Heart right ventricle (tissue), 16 donors: ENCODE measurements around the gene ATP6V1B1. TPM values are rescaled to one million over a fixed set of nuclear protein-coding genes. Genes with fewer than 3 reads are reported as not detected.

ENCODE experiments used
- ATAC-seq, 8 donors: fragments of 200-7000 bp; cut with Tn5 transposase; one replicate each; pipeline ENCODE4 v1.9.1; 2020; ENCODE audit warnings: mild to moderate bottlenecking in 8 of 8, moderate library complexity in 8 of 8, moderate number of reproducible peaks in 1 of 8
- DNase-seq, 2 donors: peaks; one replicate each; pipeline ENCODE4 v3.0.0-alpha.2; 2020
- H3K27ac ChIP-seq, 10 donors: fragments of 200-600 bp; sonication (generic) in 2 of 10; one replicate each; pipeline versions ENCODE4 v1.5.0 to v1.8.0; 2020 to 2022; ENCODE audit warnings: mild to moderate bottlenecking in 3 of 10
- H3K27me3 ChIP-seq, 7 donors: fragments of 200-600 bp; one replicate each; pipeline ENCODE4 v1.8.0; 2021 to 2022; ENCODE audit warnings: mild to moderate bottlenecking in 2 of 7
- H3K36me3 ChIP-seq, 9 donors: fragments of 200-600 bp; sonication (generic) in 1 of 9; one replicate each; pipeline versions ENCODE4 v1.5.0 to v1.8.0; 2020 to 2022; ENCODE audit warnings: mild to moderate bottlenecking in 2 of 9
- H3K4me1 ChIP-seq, 9 donors: fragments of 200-600 bp; sonication (generic) in 1 of 9; one replicate each; pipeline versions ENCODE4 v1.5.0 to v1.8.0; 2020 to 2022; ENCODE audit warnings: mild to moderate bottlenecking in 4 of 9
- H3K4me3 ChIP-seq, 10 donors: fragments of 200-600 bp; sonication (generic) in 2 of 10; one replicate each; pipeline versions ENCODE4 v1.5.0 to v1.8.0; 2020 to 2022; ENCODE audit warnings: mild to moderate bottlenecking in 7 of 10, moderate library complexity in 2 of 10
- H3K9me3 ChIP-seq, 11 donors: fragments of 200-600 bp in 10 of 11; sonication (generic) in 2 of 11; one replicate each; pipeline versions ENCODE4 v1.5.0 to v1.8.0; 2013 to 2022; ENCODE audit warnings: mild to moderate bottlenecking in 2 of 11, control low read depth in 1 of 11, moderate library complexity in 1 of 11
- WGBS, 2 donors: extraction: QIAGEN DNeasy Blood & Tissue Kit; methylation state at CpG; one replicate each; pipeline ENCODE4 v1.1.7; 2013; ENCODE audit warnings: inconsistent platforms in 1 of 2; 5-methylcytosine and 5-hydroxymethylcytosine counted together
- intact Hi-C, 10 donors: fragments of 100-400 bp; cut with DNase I; formaldehyde crosslinking; loops; one replicate each; pipeline versions ENCODE4 v1.11.1 to v1.14.2; 2022
- polyA plus RNA-seq, 2 donors: library from polyadenylated mRNA; stranded (reverse); fragments of 200-250 nt; gene quantifications; one replicate each; pipeline ENCODE4 v1.2.3, GENCODE V29; 2013
- total RNA-seq, 10 donors: library from RNA; stranded (reverse); fragmentation: NEBNext Ultra II Directional in 3 of 10; extraction: Animal tissue kit (Norgen Biotek cat#: 25700) in 3 of 10; gene quantifications; one replicate each; pipeline versions ENCODE4 v1.2.1 to v1.2.4, GENCODE V29; 2021 to 2023
- TF ChIP-seq, protein P1 (sequence below), 9 donors: fragments of 200-600 bp; sonication (generic) in 2 of 9; IDR thresholded peaks; one replicate each; pipeline versions ENCODE4 v1.5.0 to v1.8.0; 2021 to 2022; ENCODE audit warnings: antibody characterized with exemption in 9 of 9, mild to moderate bottlenecking in 5 of 9, moderate library complexity in 1 of 9
- donor health status: Arrhythmogenic right ventricular cardiomyopathy.
- donor health status: ischemic (EF 13 %, LVEDD 7.1; RV severe dilation, severe dysfunction).
- donor health status: healthy with polysubstance abuse.
- donor health status: DM: no; HTN: yes; CAD: no.
- donor health status: DM: no; HTN: no; CAD: no.
- donor health status: ischemic (EF 25% LVEDD 6.9; RV normal size, moderate dysfunction).
- donor health status: ischemic (EF 25% LVEDD 5.7; RV mildly dilated, moderate dysfunction).
- donor health status: healthy.
- donor health status: DM: yes; HTN: yes; CAD: no.
- donor health status: Ischemic cardiomyopathy.
- donor health status: ischemic (EF 35%, LVEDD 5.7; RV mildly dilated, moderate dysfunction).
- donor health status: nonischemic (EF 11% LVEDD 7.7; RV severe dilation, severe dysfunction).
- donor health status: DM: yes; HTN: yes; CAD: no.
- donor health status: PGD.
- donor health status: ischemic (EF 29% LVEDD 5.4; RV normal size, mild dysfunction).
- donor health status: nonischemic (EF 23%, LVEDD 6.1; RV moderate dilation, normal function).

Gene ATP6V1B1
- total and polyA plus RNA-seq, 12 donors, result 0.28 to 6.4 (median 0.88) TPM; not detected in 4

- peaks cover 0 to 10% (median 0%) of the 10 kb centered on the region in 9 donors for H3K4me1 ChIP-seq
- WGBS, 2 donors, result 81 to 86% methylated on average over 6 of the region's 6 CpGs
- H3K4me3 ChIP-seq, result no peak overlapping the region
- no peak overlapping the region for H3K27ac ChIP-seq
- peaks cover 0 to 7% (median 3%) of the 10 kb centered on the region in 7 donors for H3K27me3 ChIP-seq
- intact Hi-C loops, result no loop called here
- ATAC-seq, result no peak
- TF ChIP-seq, protein P1, sequence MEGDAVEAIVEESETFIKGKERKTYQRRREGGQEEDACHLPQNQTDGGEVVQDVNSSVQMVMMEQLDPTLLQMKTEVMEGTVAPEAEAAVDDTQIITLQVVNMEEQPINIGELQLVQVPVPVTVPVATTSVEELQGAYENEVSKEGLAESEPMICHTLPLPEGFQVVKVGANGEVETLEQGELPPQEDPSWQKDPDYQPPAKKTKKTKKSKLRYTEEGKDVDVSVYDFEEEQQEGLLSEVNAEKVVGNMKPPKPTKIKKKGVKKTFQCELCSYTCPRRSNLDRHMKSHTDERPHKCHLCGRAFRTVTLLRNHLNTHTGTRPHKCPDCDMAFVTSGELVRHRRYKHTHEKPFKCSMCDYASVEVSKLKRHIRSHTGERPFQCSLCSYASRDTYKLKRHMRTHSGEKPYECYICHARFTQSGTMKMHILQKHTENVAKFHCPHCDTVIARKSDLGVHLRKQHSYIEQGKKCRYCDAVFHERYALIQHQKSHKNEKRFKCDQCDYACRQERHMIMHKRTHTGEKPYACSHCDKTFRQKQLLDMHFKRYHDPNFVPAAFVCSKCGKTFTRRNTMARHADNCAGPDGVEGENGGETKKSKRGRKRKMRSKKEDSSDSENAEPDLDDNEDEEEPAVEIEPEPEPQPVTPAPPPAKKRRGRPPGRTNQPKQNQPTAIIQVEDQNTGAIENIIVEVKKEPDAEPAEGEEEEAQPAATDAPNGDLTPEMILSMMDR (IDR thresholded peaks at IDR 0.05), result no peak
- no peaks in the 10 kb centered on the region for H3K36me3 ChIP-seq
- no peak for DNase-seq
- no peaks in the 10 kb centered on the region for H3K9me3 ChIP-seq
Measured at GRCh38 chr2:71004857-71005256, 69.2 kb downstream of the ATP6V1B1 start.

DNA sequence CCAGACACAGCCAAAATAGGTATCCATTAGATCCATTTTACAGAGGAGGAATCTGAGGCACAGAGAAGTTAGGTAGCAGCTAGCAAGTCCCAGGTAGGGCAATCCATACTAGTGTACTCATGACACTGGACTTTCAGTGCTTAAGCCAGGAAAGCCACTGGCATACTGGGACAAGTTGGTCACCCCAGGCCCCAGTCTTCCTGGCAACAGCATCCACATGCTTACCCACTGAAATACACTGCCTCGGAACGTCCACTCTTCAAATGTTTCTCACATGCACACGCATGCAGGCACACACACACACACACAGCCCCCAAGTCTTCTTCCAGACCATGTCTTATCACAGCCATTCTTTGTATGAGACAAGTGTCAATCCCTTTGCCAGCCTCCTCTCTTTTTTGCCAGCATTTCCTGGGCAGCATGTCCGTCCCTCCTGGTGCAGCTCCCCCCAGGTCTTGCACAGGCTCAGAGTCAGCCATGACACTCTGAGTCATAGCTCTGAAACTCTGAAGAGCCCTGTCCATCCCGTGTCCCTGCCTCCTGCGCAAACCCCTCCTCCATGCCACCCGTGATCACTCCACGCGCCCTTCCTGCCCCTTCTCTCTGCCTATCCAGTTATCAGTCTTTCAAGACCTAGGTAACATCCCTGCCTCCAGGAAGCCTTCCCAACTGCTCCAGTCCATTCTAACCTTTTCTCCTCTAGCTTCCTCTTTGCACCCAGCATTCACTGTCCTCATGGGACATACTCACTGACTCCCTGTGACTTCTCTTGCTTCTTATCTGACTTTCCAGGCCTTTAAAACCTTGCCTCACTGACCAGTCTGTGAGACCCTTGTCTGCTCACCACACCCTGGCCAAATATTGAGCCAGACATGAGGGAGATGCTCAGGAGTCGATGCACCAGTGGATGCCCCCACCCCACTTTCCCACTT lies 69.8 kb downstream of the ATP6V1B1 start:
- Histone ChIP-seq H3K4me3 (no peak overlapping the region), H3K36me3 (no peaks in the 10 kb centered on the region), H3K4me1 (peaks cover 0 to 10% (median 0%) of the 10 kb centered on the region in 9 donors), H3K27me3 (peaks cover 0 to 10% (median 6%) of the 10 kb centered on the region in 7 donors), H3K27ac (no peak overlapping the region), H3K9me3 (no peaks in the 10 kb centered on the region)
- no peak for ATAC-seq
- no peak for DNase-seq
- WGBS, 2 donors, result 76 to 80% methylated on average over 10 of the region's 10 CpGs
- intact Hi-C loops, result no loop called here
- TF ChIP-seq, protein P1 (IDR thresholded peaks at IDR 0.05), result no peak

DNA sequence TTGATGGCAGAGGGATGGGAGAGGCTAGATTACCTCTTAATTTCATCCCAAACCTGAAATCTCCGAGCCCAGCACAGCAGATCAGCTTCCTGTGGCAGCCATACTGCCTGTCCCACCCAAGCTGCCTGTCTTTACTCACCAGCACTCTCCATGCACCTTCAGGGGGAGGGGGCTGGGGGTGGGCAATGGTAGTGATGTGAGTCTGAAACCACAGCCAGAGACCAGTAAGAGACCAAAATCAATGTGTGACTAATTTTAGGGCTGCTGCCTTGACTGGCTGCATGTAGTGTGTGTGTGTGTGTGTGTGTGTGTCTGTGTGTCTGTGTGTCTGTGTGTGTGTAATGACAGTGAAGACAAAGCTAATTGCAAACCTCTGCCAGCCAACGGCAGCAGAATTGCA lies 70.6 kb downstream of the ATP6V1B1 start:
- WGBS, 2 donors, result 64 to 68% methylated on average over 2 of the region's 2 CpGs
- TF ChIP-seq, protein P1 (IDR thresholded peaks at IDR 0.05), result no peak
- no peak for ATAC-seq

DNA sequence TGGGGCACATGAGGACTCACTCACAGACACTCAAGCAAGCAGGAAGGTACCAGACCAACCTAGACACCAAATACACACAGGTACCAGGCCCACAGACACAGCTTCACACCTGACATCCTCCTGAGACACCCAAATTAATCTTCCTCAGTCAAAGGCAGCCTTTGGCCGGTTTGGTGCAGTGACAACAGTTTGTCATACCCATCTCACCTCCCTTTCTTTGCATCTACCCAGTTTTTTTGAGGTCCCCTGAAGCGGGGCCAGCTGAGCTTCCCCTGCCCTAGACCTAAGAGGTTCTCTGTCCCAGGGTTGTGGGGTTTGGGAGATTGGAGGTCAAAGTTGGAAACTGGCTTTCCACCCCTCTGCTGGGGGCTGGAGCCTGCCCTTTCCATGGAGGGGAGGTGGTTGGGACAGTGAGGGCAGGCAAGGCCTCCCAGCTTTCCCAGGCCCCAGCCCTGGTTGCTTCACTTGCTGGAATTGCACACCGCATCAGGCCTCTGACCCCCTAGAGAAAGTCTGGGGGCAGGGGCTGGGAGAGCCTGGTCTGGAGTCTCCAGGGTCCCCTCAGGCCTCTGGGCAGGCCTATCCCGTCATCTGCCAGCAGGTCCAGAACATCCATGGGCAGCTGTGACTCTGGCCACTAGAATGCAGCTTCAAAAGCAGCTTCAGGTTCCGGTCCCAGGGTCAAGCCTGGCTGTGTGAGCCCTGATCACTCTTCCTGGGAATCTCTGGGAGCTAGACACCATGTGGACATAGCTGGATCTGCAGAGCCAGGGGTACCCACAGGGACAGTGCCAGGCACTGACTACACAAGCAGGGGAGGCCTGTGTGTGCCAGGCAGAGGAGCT lies 71.5 kb downstream of the ATP6V1B1 start:
- Histone ChIP-seq H3K9me3 (no peaks in the 10 kb centered on the region), H3K27ac (no peak overlapping the region), H3K36me3 (no peaks in the 10 kb centered on the region), H3K4me1 (no peaks in the 10 kb centered on the region), H3K4me3 (no peak overlapping the region), H3K27me3 (peaks cover 0 to 25% (median 19%) of the 10 kb centered on the region in 7 donors)
- TF ChIP-seq, protein P1 (IDR thresholded peaks at IDR 0.05), result no peak
- intact Hi-C loops, result no loop called here
- ATAC-seq, result peak in 1 of 8 donors; percentile 21
- WGBS, 2 donors, result 82 to 87% methylated on average over 5 of the region's 5 CpGs
- DNase-seq, result no peak

More for the DNA sequence above, 70.6 kb downstream of the ATP6V1B1 start:
- no peaks in the 10 kb centered on the region for H3K36me3 ChIP-seq
- no peak for DNase-seq
- H3K9me3 ChIP-seq, result no peaks in the 10 kb centered on the region
- H3K27ac ChIP-seq, result no peak overlapping the region
- peaks cover 0 to 18% (median 12%) of the 10 kb centered on the region in 7 donors for H3K27me3 ChIP-seq
- peaks cover 0 to 3% (median 0%) of the 10 kb centered on the region in 9 donors for H3K4me1 ChIP-seq
- intact Hi-C loops, result no loop called here
- no peak overlapping the region for H3K4me3 ChIP-seq
